Parathyroid adenoma (tissue), 2 donors: Measurements from ENCODE around the gene SEMA6D.
A peak's percentile ranks its signal among the peaks of the same experiment; 100 is the strongest.

Source experiments
- H2AFZ ChIP-seq: fragments of 300-600 bp; sonication (generic); one replicate; pipeline ENCODE4 v1.7.0; 2017; ENCODE audit warnings: antibody characterized with exemption, mild to moderate bottlenecking
- H3K27ac ChIP-seq: fragments of 300-600 bp; sonication (generic); one replicate; pipeline ENCODE4 v1.7.0; 2017
- H3K27me3 ChIP-seq: fragments of 300-600 bp; sonication (generic); one replicate; pipeline ENCODE4 v1.7.0; 2017; ENCODE audit warnings: low read length; ENCODE audit not compliant: control insufficient read depth, insufficient read depth
- H3K36me3 ChIP-seq: fragments of 300-600 bp; sonication (generic); one replicate; pipeline ENCODE4 v1.7.0; 2017; ENCODE audit warnings: low read length; ENCODE audit not compliant: control insufficient read depth, insufficient read depth
- H3K4me1 ChIP-seq: fragments of 300-600 bp; sonication (generic); one replicate; pipeline ENCODE4 v1.7.0; 2017; ENCODE audit warnings: control low read depth
- H3K4me2 ChIP-seq: fragments of 300-600 bp; sonication (generic); one replicate; pipeline ENCODE4 v1.7.0; 2017; ENCODE audit warnings: low read length
- H3K4me3 ChIP-seq: fragments of 300-600 bp; sonication (generic); one replicate; pipeline ENCODE4 v1.7.0; 2017; ENCODE audit warnings: low read depth, low read length
- H3K79me2 ChIP-seq: fragments of 300-600 bp; sonication (generic); one replicate; pipeline ENCODE4 v1.7.0; 2017; ENCODE audit warnings: control low read depth
- H3K9ac ChIP-seq: fragments of 300-600 bp; sonication (generic); one replicate; pipeline ENCODE4 v1.7.0; 2017; ENCODE audit warnings: mild to moderate bottlenecking
- H3K9me3 ChIP-seq: fragments of 300-600 bp; sonication (generic); one replicate; pipeline ENCODE4 v1.7.0; 2017; ENCODE audit warnings: low read length; ENCODE audit not compliant: control insufficient read depth
- CTCF ChIP-seq: fragments of 300-600 bp; sonication (generic); IDR thresholded peaks from one replicate; pipeline ENCODE4 v1.7.0; 2017; ENCODE audit warnings: antibody characterized with exemption, mild to moderate bottlenecking
- donor health status: primary hyperparathyroidism.

SEMA6D gene

GRCh38 chr15:47802216-47802615 lies 84.9 kb downstream of the SEMA6D start:
- no peak overlapping the region for H3K9ac ChIP-seq
- H3K36me3 ChIP-seq, result no peaks in the 10 kb centered on the region
- no peaks in the 10 kb centered on the region for H3K27me3 ChIP-seq
- no peak overlapping the region for H3K27ac ChIP-seq
- TF ChIP-seq CTCF, result no peak
- H3K4me2 ChIP-seq, result no peak overlapping the region
- H3K4me3 ChIP-seq, result no peak overlapping the region
- no peaks in the 10 kb centered on the region for H3K4me1 ChIP-seq
- H3K9me3 ChIP-seq, result no peaks in the 10 kb centered on the region
- no peak overlapping the region for H2AFZ ChIP-seq
- no peaks in the 10 kb centered on the region for H3K79me2 ChIP-seq

GRCh38 chr15:47803767-47804166 lies 86.5 kb downstream of the SEMA6D start:
- TF ChIP-seq CTCF, result no peak
- no peaks in the 10 kb centered on the region for H3K9me3 ChIP-seq

GRCh38 chr15:47804733-47805132 lies 87.4 kb downstream of the SEMA6D start:
- TF ChIP-seq CTCF, result no peak
- Histone ChIP-seq H3K9ac (no peak overlapping the region), H3K4me3 (no peak overlapping the region), H2AFZ (no peak overlapping the region), H3K27ac (no peak overlapping the region), H3K27me3 (no peaks in the 10 kb centered on the region), H3K36me3 (no peaks in the 10 kb centered on the region), H3K4me2 (no peak overlapping the region), H3K79me2 (no peaks in the 10 kb centered on the region), H3K9me3 (no peaks in the 10 kb centered on the region), H3K4me1 (no peaks in the 10 kb centered on the region)

More at GRCh38 chr15:47803767-47804166, 86.5 kb downstream of the SEMA6D start:
- no peak overlapping the region for H3K4me3 ChIP-seq
- H3K27me3 ChIP-seq, result no peaks in the 10 kb centered on the region
- no peak overlapping the region for H2AFZ ChIP-seq
- no peak overlapping the region for H3K27ac ChIP-seq
- H3K79me2 ChIP-seq, result no peaks in the 10 kb centered on the region
- H3K9ac ChIP-seq, result no peak overlapping the region
- no peak overlapping the region for H3K4me2 ChIP-seq
- no peaks in the 10 kb centered on the region for H3K36me3 ChIP-seq
- no peaks in the 10 kb centered on the region for H3K4me1 ChIP-seq

GRCh38 chr15:47806008-47806407 lies 88.7 kb downstream of the SEMA6D start:
- Histone ChIP-seq H3K9me3 (no peaks in the 10 kb centered on the region), H3K9ac (no peak overlapping the region), H3K4me2 (no peak overlapping the region), H3K27ac (no peak overlapping the region), H3K36me3 (no peaks in the 10 kb centered on the region), H3K27me3 (no peaks in the 10 kb centered on the region), H3K4me3 (no peak overlapping the region), H3K79me2 (no peaks in the 10 kb centered on the region), H2AFZ (no peak overlapping the region), H3K4me1 (no peaks in the 10 kb centered on the region)
- TF ChIP-seq CTCF, result no peak

- no peaks in the 10 kb centered on the region for H3K9me3 ChIP-seq
- no peak overlapping the region for H3K4me2 ChIP-seq
- peak overlapping the region; percentile 33 for H2AFZ ChIP-seq
- H3K4me3 ChIP-seq, result no peak overlapping the region
- H3K36me3 ChIP-seq, result no peaks in the 10 kb centered on the region
- H3K27ac ChIP-seq, result no peak overlapping the region
- H3K4me1 ChIP-seq, result peaks cover 2% of the 10 kb centered on the region
- H3K79me2 ChIP-seq, result no peaks in the 10 kb centered on the region
- no peak overlapping the region for H3K9ac ChIP-seq
- no peak for TF ChIP-seq CTCF
- H3K27me3 ChIP-seq, result no peaks in the 10 kb centered on the region
Measured at GRCh38 chr15:47811172-47811571, 93.9 kb downstream of the SEMA6D start.
